HL-60 (cell line): ENCODE results near the gene CCNJ.

ENCODE experiments used
- microRNA-seq: library from miRNA; unstranded; fragments of <30 nt; microRNA quantifications from one replicate; pipeline ENCODE4, GENCODE V29; 2018

The CCNJ gene

Small RNAs within 50 kb of the gene (microRNA-seq; reads per million reads assigned to microRNA genes)
- 301 reads per million, percentile 80 among the genes with 10 or more reads in this experiment for gene MIR3157
